ENCODE data around the gene TTLL3.

Gene TTLL3

DNA sequence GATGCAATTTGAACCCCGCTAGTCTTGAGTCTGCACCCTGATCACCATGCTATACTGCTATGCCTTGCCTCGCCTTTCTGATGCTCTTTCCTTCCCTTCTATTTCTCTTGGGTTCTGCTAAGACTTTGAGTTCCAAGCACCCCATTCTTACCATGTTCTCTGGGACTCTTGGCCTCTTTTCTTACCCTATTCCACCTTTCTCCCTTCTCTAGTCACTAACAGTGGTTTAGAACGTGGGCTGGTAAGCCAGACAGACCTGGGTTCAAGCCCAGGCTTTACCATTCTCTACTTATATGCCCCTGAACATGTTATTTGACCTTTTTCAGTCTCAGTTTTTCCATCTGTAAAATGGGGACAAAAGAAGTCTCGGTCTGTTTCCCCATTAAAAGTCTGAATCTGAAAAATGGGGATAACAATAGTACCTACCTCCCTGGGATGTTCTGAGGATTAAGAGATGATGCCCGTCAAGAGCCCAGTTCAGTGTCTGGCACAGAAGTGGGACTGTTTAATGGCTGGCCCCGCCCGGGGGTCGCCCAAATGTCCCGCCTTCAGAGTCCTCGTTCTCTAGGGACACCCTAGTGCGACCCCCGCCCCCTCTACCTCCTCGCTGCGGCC is 18.2 kb upstream of the TTLL3 start:
- CTCF ChIA-PET, result interaction anchor here (1.0 to 1.5 kb wide), 4 partner anchors 11 to 155 kb away, joined by 3 to 7 read pairs (median 3); no protein-coding TSS in a partner anchor
- no peak for DNase-seq (ENCODE audit: low read depth, low spot score)
- TF ChIP-seq, protein P1, sequence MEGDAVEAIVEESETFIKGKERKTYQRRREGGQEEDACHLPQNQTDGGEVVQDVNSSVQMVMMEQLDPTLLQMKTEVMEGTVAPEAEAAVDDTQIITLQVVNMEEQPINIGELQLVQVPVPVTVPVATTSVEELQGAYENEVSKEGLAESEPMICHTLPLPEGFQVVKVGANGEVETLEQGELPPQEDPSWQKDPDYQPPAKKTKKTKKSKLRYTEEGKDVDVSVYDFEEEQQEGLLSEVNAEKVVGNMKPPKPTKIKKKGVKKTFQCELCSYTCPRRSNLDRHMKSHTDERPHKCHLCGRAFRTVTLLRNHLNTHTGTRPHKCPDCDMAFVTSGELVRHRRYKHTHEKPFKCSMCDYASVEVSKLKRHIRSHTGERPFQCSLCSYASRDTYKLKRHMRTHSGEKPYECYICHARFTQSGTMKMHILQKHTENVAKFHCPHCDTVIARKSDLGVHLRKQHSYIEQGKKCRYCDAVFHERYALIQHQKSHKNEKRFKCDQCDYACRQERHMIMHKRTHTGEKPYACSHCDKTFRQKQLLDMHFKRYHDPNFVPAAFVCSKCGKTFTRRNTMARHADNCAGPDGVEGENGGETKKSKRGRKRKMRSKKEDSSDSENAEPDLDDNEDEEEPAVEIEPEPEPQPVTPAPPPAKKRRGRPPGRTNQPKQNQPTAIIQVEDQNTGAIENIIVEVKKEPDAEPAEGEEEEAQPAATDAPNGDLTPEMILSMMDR (IDR thresholded peaks at IDR 0.05; ENCODE audit: insufficient read depth, low read length, missing control alignments), result no peak
- H3K4me3 ChIP-seq (ENCODE audit: low read depth, low read length), result peak overlapping the region; percentile 99
- POLR2A ChIA-PET, result interaction anchor here (0.8 to 1.8 kb wide), 9 partner anchors 8 to 60 kb away, joined by 3 to 13 read pairs (median 4); partner anchors contain the start of genes BRPF1 and OGG1

DNA sequence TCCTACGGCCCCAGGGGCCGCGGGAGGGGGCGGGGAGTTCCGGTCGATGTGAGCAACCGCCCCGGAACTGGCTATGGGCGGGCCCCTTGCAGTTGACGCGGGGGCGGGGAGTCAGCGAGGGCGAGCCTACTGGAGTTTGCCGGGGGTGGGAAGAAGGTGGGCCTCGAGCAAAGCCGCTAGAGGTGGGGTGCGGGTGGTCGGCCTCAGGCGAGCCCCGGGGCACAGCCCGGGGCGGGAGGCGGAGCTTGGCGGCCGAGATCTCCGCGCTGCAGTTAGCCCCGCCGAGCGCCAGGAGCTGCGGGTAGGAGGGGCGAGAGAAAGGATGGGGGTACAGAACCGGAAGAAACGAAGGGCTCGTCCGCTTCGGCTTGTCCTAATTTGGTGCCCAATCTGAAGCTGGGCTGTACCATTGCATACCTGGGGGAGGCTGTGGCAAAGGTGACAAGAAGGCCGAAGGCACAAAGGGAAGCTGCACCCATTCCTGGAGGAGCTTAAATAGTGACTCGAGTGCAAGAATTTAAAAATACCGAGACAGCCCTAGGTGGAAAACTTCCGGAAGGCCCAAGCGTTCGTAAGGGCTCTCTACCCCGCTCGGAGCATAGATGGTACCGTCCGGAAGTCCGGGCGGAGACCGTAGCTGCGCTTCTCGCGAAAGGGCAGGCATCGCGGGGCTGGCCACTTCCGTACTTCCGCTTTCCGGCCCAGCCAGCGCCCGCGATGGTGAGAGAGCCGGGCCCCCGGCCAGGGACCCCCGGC is 17.5 kb upstream of the TTLL3 start, which contains the start of the genes ARPC4 and TADA3:
Gene ARPC4, plus strand, starts transcription at position 678 of the 756 bp plus-strand sequence. Its CDS starts 40 bp downstream, at position 718.
Gene TADA3, minus strand, starts transcription at position 69 of the 756 bp plus-strand sequence. CDS start 1,007 bp downstream, outside the sequence.
- ChIA-PET CTCF (interaction anchor here (0.8 to 1.8 kb wide), 4 partner anchors 11 to 42 kb away, joined by 3 to 7 read pairs (median 4); no protein-coding TSS in a partner anchor), POLR2A (interaction anchor here (0.7 to 1.8 kb wide), 15 partner anchors 8 to 154 kb away, joined by 3 to 13 read pairs (median 4); partner anchors contain the start of genes BRPF1, CRELD1, OGG1 and RPUSD3)
- TF ChIP-seq, protein P1 (IDR thresholded peaks at IDR 0.05; ENCODE audit: insufficient read depth, low read length, missing control alignments), result peak; percentile 8
- H3K4me3 ChIP-seq (ENCODE audit: low read depth, low read length), result peak within 1 kb of the TSS; percentile 99
- peak; percentile 86 for DNase-seq (ENCODE audit: low read depth, low spot score)

DNA sequence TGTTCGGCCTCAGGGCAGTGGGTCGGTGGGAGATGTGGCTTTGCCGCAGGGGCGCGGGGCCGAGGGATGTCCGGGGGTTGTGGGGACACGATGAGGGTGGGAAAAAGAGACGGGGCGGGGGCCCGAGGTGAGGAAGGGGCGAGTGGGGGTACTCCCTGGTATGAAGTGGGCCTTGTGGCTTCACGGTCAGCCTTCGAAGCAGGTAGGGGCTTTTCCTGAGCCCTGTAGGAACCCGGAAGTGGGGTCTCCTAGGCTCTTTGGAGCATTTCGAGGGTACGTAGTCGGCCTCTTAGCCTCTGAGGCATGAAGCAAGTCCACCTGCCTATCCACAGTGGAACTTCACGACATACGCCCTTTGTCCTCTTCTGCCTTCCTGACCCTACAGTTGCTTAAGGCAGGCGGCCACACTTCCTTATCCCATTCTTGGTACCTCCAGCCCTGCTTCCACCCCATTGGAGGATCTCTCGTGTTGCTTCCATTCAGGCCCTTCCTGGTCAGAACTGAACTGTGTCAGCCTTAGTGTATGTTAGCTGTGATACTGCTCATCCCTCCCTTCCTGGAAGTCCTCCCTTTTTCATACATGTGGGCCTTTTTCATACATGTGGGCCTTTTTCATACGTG is 16.8 kb upstream of the TTLL3 start:
- TF ChIP-seq, protein P1 (IDR thresholded peaks at IDR 0.05; ENCODE audit: insufficient read depth, low read length, missing control alignments), result no peak
- CTCF ChIA-PET, result interaction anchor here (0.8 to 1.8 kb wide), 3 partner anchors 11 to 43 kb away, joined by 3 to 7 read pairs (median 4); no protein-coding TSS in a partner anchor
- DNase-seq (ENCODE audit: low read depth, low spot score), result no peak

DNA sequence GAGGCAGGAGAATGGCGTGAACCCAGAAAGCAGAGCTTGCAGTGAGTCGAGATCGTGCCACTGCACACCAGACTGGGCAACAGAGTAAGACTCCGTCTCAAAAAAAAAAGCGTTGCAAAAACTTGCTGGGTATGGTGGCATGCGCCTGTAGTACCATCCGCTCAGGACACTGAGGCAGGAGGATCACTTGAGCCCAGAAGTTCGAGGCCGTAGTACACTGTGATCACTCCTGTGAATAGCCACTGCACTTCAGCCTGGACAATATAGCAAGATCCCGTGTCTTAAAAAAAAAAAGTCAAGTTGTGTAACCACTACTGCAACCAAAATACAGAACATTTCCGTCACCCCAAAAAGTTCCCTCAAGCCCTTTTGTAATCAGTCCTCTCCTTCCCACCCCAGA is 15.7 kb upstream of the TTLL3 start:
- TF ChIP-seq, protein P1 (IDR thresholded peaks at IDR 0.05; ENCODE audit: insufficient read depth, low read length, missing control alignments), result no peak
- POLR2A ChIA-PET, result no interaction called here

More for the DNA sequence above, 16.8 kb upstream of the TTLL3 start:
- POLR2A ChIA-PET, result interaction anchor here (0.7 to 1.8 kb wide), 16 partner anchors 9 to 535 kb away, joined by 3 to 13 read pairs (median 4); partner anchors contain the start of genes BRPF1, CRELD1, OGG1 and RPUSD3
- H3K4me3 ChIP-seq (ENCODE audit: low read depth, low read length), result peak overlapping the region; percentile 99

DNA sequence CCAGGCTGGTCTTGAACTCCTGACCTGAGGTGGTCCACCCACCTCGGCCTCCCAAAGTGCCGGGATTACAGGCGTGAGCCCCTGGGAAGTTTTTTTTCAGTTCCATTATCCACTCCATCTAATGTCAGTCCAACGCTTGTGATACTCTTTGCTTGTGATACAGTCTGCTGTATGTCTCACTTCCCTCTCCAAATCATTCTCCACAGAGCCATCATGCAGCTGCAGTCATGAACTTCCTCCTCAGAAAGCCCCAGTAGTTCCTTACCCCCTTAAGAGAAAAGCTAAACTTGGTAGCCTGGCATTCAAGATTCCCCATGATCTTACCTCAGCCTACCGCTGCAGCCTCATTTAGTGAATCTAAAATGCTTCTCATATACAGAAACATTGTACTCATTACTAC is 14.9 kb upstream of the TTLL3 start:
- H3K4me3 ChIP-seq (ENCODE audit: low read depth, low read length), result no peak overlapping the region
- TF ChIP-seq, protein P1 (IDR thresholded peaks at IDR 0.05; ENCODE audit: insufficient read depth, low read length, missing control alignments), result no peak
- CTCF ChIA-PET, result interaction anchor here (1.8 kb wide), 1 partner anchor 10 kb away, joined by 9 read pairs; no protein-coding TSS in a partner anchor
- POLR2A ChIA-PET, result interaction anchor here (0.9 kb wide), 1 partner anchor 137 kb away, joined by 4 read pairs; no protein-coding TSS in a partner anchor
- DNase-seq (ENCODE audit: low read depth, low spot score), result no peak

More for the DNA sequence above, 15.7 kb upstream of the TTLL3 start:
- no peak for DNase-seq (ENCODE audit: low read depth, low spot score)
- peak overlapping the region; percentile 18; the same call in 1 of the 2 replicates for H3K4me3 ChIP-seq (ENCODE audit: low read depth, low read length)
- CTCF ChIA-PET, result no interaction called here

Data from AG04449 (cell line).